ENCODE data around the gene PRMT7.

GRCh38 chr16:68285683-68286082 lies 25.1 kb upstream of the PRMT7 start:
- TF ChIP-seq POLR2AphosphoS5 (IDR thresholded peaks at IDR 0.05; ENCODE audit: low read depth, low read length) = no peak
- TF ChIP-seq, protein P1, sequence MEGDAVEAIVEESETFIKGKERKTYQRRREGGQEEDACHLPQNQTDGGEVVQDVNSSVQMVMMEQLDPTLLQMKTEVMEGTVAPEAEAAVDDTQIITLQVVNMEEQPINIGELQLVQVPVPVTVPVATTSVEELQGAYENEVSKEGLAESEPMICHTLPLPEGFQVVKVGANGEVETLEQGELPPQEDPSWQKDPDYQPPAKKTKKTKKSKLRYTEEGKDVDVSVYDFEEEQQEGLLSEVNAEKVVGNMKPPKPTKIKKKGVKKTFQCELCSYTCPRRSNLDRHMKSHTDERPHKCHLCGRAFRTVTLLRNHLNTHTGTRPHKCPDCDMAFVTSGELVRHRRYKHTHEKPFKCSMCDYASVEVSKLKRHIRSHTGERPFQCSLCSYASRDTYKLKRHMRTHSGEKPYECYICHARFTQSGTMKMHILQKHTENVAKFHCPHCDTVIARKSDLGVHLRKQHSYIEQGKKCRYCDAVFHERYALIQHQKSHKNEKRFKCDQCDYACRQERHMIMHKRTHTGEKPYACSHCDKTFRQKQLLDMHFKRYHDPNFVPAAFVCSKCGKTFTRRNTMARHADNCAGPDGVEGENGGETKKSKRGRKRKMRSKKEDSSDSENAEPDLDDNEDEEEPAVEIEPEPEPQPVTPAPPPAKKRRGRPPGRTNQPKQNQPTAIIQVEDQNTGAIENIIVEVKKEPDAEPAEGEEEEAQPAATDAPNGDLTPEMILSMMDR (IDR thresholded peaks at IDR 0.05) = no peak
- TF ChIP-seq SIN3A (IDR thresholded peaks at IDR 0.05; ENCODE audit: borderline replicate concordance, insufficient read depth, low read depth, low read length) = no peak
- no peak for TF ChIP-seq TCF7L2 (IDR thresholded peaks at IDR 0.05; ENCODE audit: low read depth, low read length)
- TF ChIP-seq, protein P2, sequence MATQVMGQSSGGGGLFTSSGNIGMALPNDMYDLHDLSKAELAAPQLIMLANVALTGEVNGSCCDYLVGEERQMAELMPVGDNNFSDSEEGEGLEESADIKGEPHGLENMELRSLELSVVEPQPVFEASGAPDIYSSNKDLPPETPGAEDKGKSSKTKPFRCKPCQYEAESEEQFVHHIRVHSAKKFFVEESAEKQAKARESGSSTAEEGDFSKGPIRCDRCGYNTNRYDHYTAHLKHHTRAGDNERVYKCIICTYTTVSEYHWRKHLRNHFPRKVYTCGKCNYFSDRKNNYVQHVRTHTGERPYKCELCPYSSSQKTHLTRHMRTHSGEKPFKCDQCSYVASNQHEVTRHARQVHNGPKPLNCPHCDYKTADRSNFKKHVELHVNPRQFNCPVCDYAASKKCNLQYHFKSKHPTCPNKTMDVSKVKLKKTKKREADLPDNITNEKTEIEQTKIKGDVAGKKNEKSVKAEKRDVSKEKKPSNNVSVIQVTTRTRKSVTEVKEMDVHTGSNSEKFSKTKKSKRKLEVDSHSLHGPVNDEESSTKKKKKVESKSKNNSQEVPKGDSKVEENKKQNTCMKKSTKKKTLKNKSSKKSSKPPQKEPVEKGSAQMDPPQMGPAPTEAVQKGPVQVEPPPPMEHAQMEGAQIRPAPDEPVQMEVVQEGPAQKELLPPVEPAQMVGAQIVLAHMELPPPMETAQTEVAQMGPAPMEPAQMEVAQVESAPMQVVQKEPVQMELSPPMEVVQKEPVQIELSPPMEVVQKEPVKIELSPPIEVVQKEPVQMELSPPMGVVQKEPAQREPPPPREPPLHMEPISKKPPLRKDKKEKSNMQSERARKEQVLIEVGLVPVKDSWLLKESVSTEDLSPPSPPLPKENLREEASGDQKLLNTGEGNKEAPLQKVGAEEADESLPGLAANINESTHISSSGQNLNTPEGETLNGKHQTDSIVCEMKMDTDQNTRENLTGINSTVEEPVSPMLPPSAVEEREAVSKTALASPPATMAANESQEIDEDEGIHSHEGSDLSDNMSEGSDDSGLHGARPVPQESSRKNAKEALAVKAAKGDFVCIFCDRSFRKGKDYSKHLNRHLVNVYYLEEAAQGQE (IDR thresholded peaks at IDR 0.05; ENCODE audit: insufficient read depth in 1 of 2, low read depth in 2 of 2, low read length in 1 of 2) = no peak

Data from Panc1 (cell line).